ENCODE results near the gene TRPM6.

- TF ChIP-seq CTCF (IDR thresholded peaks at IDR 0.05 in 4 of 5, conservative IDR thresholded peaks at IDR 0.05 in 1 of 5): no peak
- TF ChIP-seq POLR2A (IDR thresholded peaks at IDR 0.05): no peak
Observed at GRCh38 chr9:74771672-74772071, 116.0 kb downstream of the TRPM6 start.

Measured in gastrocnemius medialis (tissue), 4 donors.